GM19397 (cell line): ENCODE data around the gene NTN4.
"Not testable (repeated sequence)": the region's sequence is repeated elsewhere in the genome, so short reads cannot be mapped to it uniquely, and the experiment has no call there.

Experiments
- ATAC-seq: cut with Tn5 transposase; IDR thresholded peaks from one replicate; pipeline ENCODE4 v1.9.1; 2021; ENCODE audit warnings: mild to moderate bottlenecking, moderate library complexity; ENCODE audit not compliant: unreplicated experiment

Gene NTN4

GRCh38 chr12:95671265-95671664 lies 119.3 kb downstream of the NTN4 start:
- ATAC-seq, result no peak

- no peak for ATAC-seq
These were observed 127.0 kb downstream of the NTN4 start for GRCh38 chr12:95663525-95663924.

DNA sequence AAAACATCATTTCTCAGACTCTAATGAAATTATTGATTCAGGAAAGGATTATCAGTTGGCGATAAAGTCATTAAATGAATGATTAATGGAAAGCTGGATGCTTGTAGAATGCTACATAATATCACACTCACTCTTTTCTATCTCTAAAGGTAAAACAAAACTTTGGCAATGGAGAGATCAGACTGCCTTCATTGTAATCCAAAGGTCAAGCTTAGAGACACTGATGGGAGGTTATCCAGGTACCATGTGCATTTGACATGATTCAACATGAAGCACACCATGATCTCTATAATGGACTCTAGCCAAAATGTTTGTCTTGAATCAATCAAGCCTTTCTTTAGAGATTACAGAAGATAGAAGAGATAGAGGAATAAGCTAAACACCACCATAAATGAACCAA lies 129.2 kb downstream of the NTN4 start:
- no peak for ATAC-seq

GRCh38 chr12:95658386-95658785 lies 132.2 kb downstream of the NTN4 start:
- no peak for ATAC-seq

- ATAC-seq, result not testable (repeated sequence)
These were observed 135.9 kb downstream of the NTN4 start for GRCh38 chr12:95654665-95655064.

DNA sequence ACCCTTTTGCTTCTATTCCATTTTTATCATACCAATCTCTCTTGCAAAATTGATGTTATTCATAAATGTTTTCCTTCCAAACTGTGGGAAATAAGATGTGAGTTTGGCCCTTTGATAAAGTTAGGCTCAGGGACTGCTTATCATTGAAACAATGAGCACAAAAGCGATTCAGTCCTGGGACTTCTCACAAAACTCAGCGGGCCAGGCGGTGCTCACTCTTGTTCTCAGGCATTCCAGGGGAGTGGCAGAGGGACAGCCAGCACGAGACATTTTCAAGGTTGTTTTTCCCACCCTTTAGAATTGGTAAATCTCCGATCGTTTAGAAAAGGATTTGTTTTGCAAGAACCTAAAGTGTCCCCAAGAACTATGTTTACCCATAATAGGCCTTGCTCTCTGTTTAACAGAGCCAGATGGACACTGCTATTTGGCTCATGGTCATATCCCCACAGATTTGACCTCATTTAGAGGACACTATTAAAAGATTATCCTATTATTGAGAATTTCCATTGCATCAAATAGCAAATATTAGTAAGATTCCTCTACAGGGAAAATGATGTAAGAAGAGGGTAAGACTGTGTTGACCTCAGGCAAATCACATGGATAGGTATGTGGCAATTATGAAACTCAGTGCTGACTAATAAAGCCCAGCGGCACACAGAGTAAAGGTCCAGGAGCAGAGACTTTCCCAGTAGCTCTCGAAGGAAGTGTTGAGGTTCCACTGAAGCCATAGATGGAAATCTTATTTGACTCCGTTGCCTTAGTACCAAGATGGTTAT lies 136.6 kb downstream of the NTN4 start:
- ATAC-seq, result no peak

GRCh38 chr12:95651681-95652080 lies 138.9 kb downstream of the NTN4 start:
- no peak for ATAC-seq

GRCh38 chr12:95648990-95649791 lies 141.4 kb downstream of the NTN4 start:
- no peak for ATAC-seq

GRCh38 chr12:95646781-95647190 lies 143.8 kb downstream of the NTN4 start:
- no peak for ATAC-seq

GRCh38 chr12:95643256-95643655 lies 147.3 kb downstream of the NTN4 start:
- no peak for ATAC-seq

DNA sequence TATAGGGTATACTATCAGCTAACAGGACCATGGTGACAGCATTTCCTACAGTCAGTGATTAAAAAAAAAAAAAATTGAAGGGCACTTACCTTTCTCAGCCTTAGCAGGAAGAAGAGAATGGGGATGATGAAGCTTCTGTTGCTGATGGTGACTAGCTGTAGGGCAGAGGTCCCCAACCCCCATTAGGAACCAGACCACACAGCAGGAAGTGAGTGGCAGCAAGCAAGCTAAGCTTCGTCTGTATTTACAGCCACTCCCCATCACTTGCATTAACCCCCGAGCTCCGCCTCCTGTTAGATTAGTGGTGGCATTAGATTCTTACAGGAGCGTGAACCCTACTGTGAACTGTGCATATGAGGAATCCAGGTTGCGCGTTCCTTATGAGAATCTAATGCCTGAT lies 148.0 kb downstream of the NTN4 start:
- ATAC-seq, result no peak

- no peak for ATAC-seq
These were observed 149.1 kb downstream of the NTN4 start for GRCh38 chr12:95641299-95641952.

DNA sequence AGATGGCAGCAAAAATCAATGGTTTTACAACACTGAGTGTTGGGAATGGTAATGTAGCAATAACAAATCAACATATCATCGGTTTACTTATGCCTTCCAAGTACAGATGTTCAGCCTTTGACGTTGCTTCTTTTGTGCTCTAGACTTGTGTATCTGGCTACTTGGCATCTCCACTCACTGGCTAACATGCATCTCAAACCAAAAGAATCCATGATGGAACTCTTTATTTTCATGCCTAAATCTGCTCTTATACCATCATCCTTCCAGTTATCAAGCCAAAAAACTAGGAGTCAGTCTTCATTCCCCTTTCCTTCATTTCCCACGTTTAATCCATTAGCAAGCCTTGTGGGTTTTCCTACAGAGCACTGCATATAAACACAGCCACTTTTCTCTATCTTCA lies 150.0 kb downstream of the NTN4 start:
- no peak for ATAC-seq

DNA sequence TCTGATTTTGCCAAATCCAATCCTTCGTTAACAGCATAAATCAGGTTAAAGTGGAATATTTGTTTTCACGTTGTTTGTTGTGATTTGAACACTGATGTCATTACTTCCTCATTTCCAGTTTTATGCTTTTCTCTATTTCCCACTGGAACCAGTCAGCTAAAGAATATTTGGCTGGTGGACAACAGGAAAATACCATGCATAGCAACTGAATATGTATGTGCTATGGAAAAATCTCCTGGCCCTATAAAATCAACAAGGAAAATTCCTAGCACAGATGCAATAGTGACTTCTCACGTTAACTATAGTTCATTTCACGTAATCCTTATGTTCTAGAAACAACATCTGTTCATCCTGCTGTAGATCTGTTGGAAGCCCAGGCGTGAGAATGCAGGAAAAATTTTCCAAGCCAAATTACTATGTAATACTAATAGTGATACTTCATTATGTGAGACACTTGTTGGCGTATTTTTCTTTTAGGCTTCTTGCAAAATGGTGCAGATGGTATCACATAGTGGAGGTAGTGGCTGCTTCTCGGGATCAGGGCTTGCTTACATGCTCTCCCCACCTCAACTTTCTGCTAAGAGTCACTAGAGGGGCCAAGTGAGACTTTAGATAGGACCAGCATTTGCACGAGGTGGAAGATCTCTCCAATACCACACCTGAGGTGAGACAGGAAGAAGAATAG lies 153.0 kb downstream of the NTN4 start:
- ATAC-seq, result no peak

- no peak for ATAC-seq
These were observed 153.6 kb downstream of the NTN4 start for GRCh38 chr12:95637010-95637409.

DNA sequence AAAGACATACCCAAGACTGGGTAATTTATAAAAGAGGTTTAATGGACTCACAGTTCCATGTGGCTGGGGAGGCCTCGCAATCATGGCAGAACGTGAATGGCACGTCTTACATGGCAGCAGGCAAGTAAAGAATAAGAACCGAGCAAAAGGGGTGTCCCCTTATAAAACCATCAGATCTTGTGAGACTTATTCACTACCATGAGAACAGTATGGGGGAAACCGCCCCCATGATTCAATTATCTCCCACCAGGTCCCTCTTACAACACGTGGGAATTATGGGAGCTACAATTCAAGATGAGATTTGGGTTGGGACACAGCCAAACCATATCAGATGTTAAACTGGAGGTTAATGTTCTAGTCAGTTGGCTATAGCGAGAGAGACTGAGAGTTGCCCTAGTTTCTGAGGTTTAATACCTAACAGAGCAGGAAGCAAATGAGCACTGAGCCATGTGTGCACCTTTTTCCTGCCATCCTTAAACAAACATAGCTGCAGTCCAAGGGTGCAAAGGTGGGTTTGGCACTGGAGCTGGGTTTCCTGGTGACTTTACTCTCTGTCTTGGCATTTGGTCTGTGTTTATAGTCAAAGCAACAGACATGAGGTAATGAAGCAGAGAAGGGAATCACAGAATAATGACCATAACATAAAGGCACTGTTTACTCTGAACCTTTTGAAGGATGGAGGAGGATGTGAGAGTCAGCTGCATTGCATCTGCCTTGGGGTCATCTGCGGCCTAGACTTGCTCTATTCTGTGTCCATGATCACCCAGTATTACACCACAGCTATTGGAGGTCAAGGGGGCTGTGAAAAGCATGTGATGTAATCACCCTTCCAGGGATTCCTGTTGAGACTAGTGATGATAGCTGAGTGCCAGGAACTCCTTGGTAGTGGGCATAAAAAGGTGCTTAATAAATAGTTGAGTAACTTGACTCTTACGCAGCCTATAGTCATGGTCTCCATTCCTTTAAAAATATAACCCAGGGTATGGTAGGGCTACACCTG lies 155.6 kb downstream of the NTN4 start:
- peak; percentile 71 for ATAC-seq

DNA sequence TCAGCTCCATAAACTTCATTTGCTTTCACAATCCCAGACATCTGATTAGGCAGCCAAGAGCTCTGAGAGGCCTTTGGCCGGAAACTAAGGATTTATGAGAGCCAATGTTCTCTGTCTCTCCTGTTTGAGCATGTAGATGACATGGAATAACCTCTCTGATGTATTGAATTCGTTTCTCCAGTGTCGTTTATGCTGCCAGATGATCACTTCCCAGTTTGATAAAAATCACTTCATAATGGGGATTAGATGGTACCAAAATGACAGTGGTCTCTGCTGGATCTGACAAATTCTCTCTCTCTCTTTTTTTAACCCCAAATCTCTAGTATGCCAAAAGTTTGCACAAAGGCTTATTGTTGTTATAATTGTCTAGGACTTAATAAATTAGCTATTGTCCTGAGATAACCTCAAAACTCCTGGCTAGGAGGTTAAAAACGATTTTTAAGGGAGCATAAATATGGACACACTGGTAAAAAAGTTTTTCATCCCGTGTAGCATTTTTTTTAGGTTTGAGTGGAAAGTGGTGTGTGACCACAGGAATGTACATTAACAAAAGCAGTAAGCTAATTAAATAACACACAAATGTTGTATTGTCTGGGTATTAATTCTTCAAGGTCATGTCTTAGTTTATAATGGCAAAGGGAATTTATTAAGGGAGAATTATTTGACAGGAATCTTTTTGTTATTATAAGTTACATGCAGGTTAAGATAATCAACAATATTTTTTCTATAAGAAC lies 156.7 kb downstream of the NTN4 start:
- ATAC-seq, result no peak

- no peak for ATAC-seq
These were observed 157.4 kb downstream of the NTN4 start for GRCh38 chr12:95633049-95633731.

DNA sequence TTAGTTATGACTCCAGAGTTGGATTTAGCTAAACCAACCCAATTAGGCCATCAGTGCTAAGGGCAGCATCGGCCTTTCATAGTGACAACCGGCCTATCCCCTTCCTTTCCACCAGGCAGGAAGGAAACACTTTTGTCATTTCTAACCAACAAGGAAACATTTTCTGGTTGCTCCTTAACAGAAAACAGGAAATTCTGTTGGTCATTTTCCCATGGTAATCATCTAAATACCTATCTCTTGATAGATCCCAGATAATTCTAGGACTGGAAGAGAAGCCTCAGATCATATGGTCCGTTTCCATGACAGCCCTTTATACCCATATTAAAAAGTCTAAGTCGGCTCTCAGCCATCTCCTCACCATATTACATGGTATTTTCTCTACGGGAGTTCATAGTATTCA lies 160.1 kb downstream of the NTN4 start:
- no peak for ATAC-seq
